HepG2 (cell line): ENCODE data around the gene MBOAT7. TPM values are rescaled to one million over a fixed set of nuclear protein-coding genes. Genes with fewer than 3 reads are reported as not detected.

Source experiments
- ATAC-seq: fragments of 200-7000 bp; cut with Tn5 transposase; 3 replicates; pipeline ENCODE4 v1.9.1; 2020; ENCODE audit warnings: mild to moderate bottlenecking, moderate library complexity
- BruUV-seq: library from RNA; stranded (reverse); fragments of 400-500 nt; replicated peaks from 2 replicates; lab custom pipeline; 2021; lab: Mats Ljungman, UMichigan
- CTCF ChIA-PET: fragments of 300-600 bp; formaldehyde crosslinking; extraction: SDS; loops from one replicate; lab custom pipeline; 2021; ENCODE audit warnings: low total read pairs, inconsistent platforms, low intra/inter-chr PET ratio; lab: Yijun Ruan, JAX
- POLR2A ChIA-PET: fragments of 350-600 bp; sonication (Branson Sonifier 250); formaldehyde crosslinking; loops from one replicate; lab custom pipeline; 2020; ENCODE audit warnings: antibody characterized with exemption, inconsistent platforms; lab: Yijun Ruan, JAX
- DNase-seq: peaks from one replicate; pipeline ENCODE4 v3.0.0-alpha.2; 2015; ENCODE audit warnings: low spot score
- FAIRE-seq: peaks from 3 replicates; lab custom pipeline; 2011; peaks lifted over from hg19 to GRCh38; lab: Jason Lieb, UNC
- H2AFZ ChIP-seq: one replicate; pipeline ENCODE4 v1.6.1; 2011; ENCODE audit warnings: low read length, inconsistent platforms
- H3K27ac ChIP-seq: fragments of 300-600 bp; 3 replicates; pipeline ENCODE4 v1.8.0; 2011; ENCODE audit warnings: mixed run types, mild to moderate bottlenecking, mixed read lengths, low read length, inconsistent platforms; ENCODE audit not compliant: insufficient read depth; ENCODE audit errors: extremely low read length
- H3K27me3 ChIP-seq, 2 experiments: fragments of 200-600 bp in 1 of 2; 2 replicates in 1 of 2; 3 replicates in 1 of 2; pipeline versions ENCODE4 v1.6.0 to v1.8.0; 2011; ENCODE audit warnings: low read length in 2 of 2, mild to moderate bottlenecking in 2 of 2, moderate library complexity in 2 of 2, inconsistent platforms in 1 of 2; ENCODE audit not compliant: insufficient read depth in 2 of 2, control insufficient read depth in 1 of 2
- H3K36me3 ChIP-seq, 2 experiments: fragments of 200-600 bp in 1 of 2; replicated peaks in 1 of 2; 2 replicates in 1 of 2; 3 replicates in 1 of 2; pipeline versions ENCODE4 v1.5.1 to v1.8.0; 2011; ENCODE audit warnings: low read length in 2 of 2, inconsistent platforms in 1 of 2; ENCODE audit not compliant: insufficient read depth in 2 of 2, control insufficient read depth in 1 of 2
- H3K4me1 ChIP-seq: 2 replicates; pipeline ENCODE4 v1.5.1; 2012; ENCODE audit warnings: low read length, inconsistent platforms; ENCODE audit not compliant: insufficient read depth
- H3K4me2 ChIP-seq: 2 replicates; pipeline ENCODE4 v1.6.0; 2011; ENCODE audit warnings: low read depth, low read length, inconsistent platforms
- H3K4me3 ChIP-seq, 3 experiments: fragments of 200-600 bp in 1 of 3; sonication (generic), shearing (Covaris generic) in 1 of 3; replicated peaks in 1 of 3; 2 replicates each; pipeline ENCODE4 v1.5.1; 2011 to 2016; ENCODE audit warnings: low read length in 3 of 3, inconsistent platforms in 2 of 3, low read depth in 2 of 3, mild to moderate bottlenecking in 2 of 3, control low read depth in 1 of 3, mixed read lengths in 1 of 3; ENCODE audit not compliant: insufficient read depth in 1 of 3
- H3K79me2 ChIP-seq: one replicate; pipeline ENCODE4 v1.6.1; 2011; ENCODE audit warnings: low read length, inconsistent platforms; ENCODE audit not compliant: insufficient read depth
- H3K9ac ChIP-seq: 2 replicates; pipeline ENCODE4 v1.6.0; 2011; ENCODE audit warnings: mild to moderate bottlenecking, low read depth, low read length, inconsistent platforms; ENCODE audit not compliant: insufficient read depth
- H3K9me3 ChIP-seq: 2 replicates; pipeline ENCODE4 v1.5.1; 2012; ENCODE audit warnings: mild to moderate bottlenecking, low read length
- H4K20me1 ChIP-seq: 2 replicates; pipeline ENCODE4 v1.6.0; 2011; ENCODE audit warnings: inconsistent platforms, mild to moderate bottlenecking, low read length, moderate library complexity; ENCODE audit not compliant: insufficient read depth
- MYC ChIP-seq: sonication (generic); formaldehyde crosslinking; IDR thresholded peaks from 2 replicates; pipeline ENCODE4 v1.9.0; 2021; ENCODE audit warnings: missing genetic modification reagents, borderline replicate concordance
- NFE2L2 ChIP-seq: fragments of 150-350 bp; IDR thresholded peaks from 2 replicates; pipeline ENCODE4 v1.6.1; 2014; ENCODE audit warnings: low read length
- NR1H2 ChIP-seq: sonication (generic); formaldehyde crosslinking; IDR thresholded peaks from 2 replicates; pipeline ENCODE4 v1.8.1; 2022; ENCODE audit warnings: low read depth, missing genetic modification reagents, borderline replicate concordance
- ZNF224 ChIP-seq: sonication (generic); formaldehyde crosslinking; IDR thresholded peaks from 2 replicates; pipeline ENCODE4 v1.5.0; 2020; ENCODE audit warnings: mild to moderate bottlenecking, missing genetic modification reagents
- ZNF30 ChIP-seq: sonication (generic); formaldehyde crosslinking; IDR thresholded peaks from 2 replicates; pipeline ENCODE4 v1.5.0; 2020; ENCODE audit warnings: mild to moderate bottlenecking, missing genetic modification reagents
- ZNF792 ChIP-seq: IDR thresholded peaks from 2 replicates; pipeline ENCODE4 v1.6.1; 2016
- ZZZ3 ChIP-seq: sonication (generic); formaldehyde crosslinking; IDR thresholded peaks from 2 replicates; pipeline ENCODE4 v1.4.0; 2020; ENCODE audit warnings: missing genetic modification reagents, mild to moderate bottlenecking, borderline replicate concordance
- WGBS: methylation state at CpG from one replicate; pipeline ENCODE4 v1.1.6; 2017; ENCODE audit warnings: low lambda C conversion rate; 5-methylcytosine and 5-hydroxymethylcytosine counted together
- in situ Hi-C: cut with HindIII; loops from 2 replicates; pipeline ENCODE4 v1.10.0; 2017; ENCODE audit warnings: low pct_unique_long_range_greater_than_20kb; ENCODE audit not compliant: extremely low pct_ligation_motif_present
- intact Hi-C: fragments of 100-400 bp; cut with micrococcal nuclease; formaldehyde crosslinking; loops from one replicate; pipeline ENCODE4 v1.10.0; 2022; ENCODE audit not compliant: unreplicated experiment
- polyA plus RNA-seq, 8 experiments: library from polyadenylated mRNA; depleted of rRNA in 3 of 8; stranded (reverse) in 7 of 8; unstranded in 1 of 8; fragments of >200 nt; fragmentation: Illumina TruSeq in 4 of 8; extraction: Trizol in 4 of 8; gene quantifications; 2 replicates each; pipeline versions ENCODE4 v1.2.1 to v1.2.3, GENCODE V29; 2011 to 2016; ENCODE audit warnings: low read depth in 4 of 8, missing spikeins in 1 of 8, mixed read lengths in 1 of 8; ENCODE audit not compliant: insufficient read depth in 1 of 8
- total RNA-seq, 5 experiments: library from RNA; depleted of rRNA; stranded (reverse); fragments of >200 nt; fragmentation: Illumina TruSeq; extraction: Trizol; gene quantifications; 2 replicates each; pipeline ENCODE4 v1.2.3, GENCODE V29; 2016; ENCODE audit warnings: low read depth in 1 of 5
- TF ChIP-seq, protein P1 (sequence below): sonication (generic); formaldehyde crosslinking; IDR thresholded peaks from 2 replicates; pipeline ENCODE4 v1.4.0; 2020; ENCODE audit warnings: mild to moderate bottlenecking, missing genetic modification reagents, borderline replicate concordance
- TF ChIP-seq, protein P2 (sequence below): sonication (generic); formaldehyde crosslinking; IDR thresholded peaks from 2 replicates; pipeline ENCODE4 v1.5.1; 2020; ENCODE audit warnings: missing genetic modification reagents, mild to moderate bottlenecking, borderline replicate concordance
- TF ChIP-seq, protein P3 (sequence below): fragments of 450-650 bp; IDR thresholded peaks from 2 replicates; pipeline ENCODE4 v1.6.1; 2017
- TF ChIP-seq, protein P4 (sequence below): sonication (generic); formaldehyde crosslinking; IDR thresholded peaks from 2 replicates; pipeline ENCODE4 v1.5.1; 2020; ENCODE audit warnings: missing genetic modification reagents, mild to moderate bottlenecking, borderline replicate concordance
- TF ChIP-seq, protein P5 (sequence below), 2 experiments: sonication (generic) in 1 of 2; formaldehyde crosslinking in 1 of 2; IDR thresholded peaks; 2 replicates each; pipeline versions ENCODE4 v1.5.1 to v1.6.1; 2011 to 2020; ENCODE audit warnings: borderline replicate concordance in 1 of 2, low read depth in 1 of 2, low read length in 1 of 2, mild to moderate bottlenecking in 1 of 2, missing genetic modification reagents in 1 of 2, moderate library complexity in 1 of 2

MBOAT7 gene
- total and polyA plus RNA-seq, 2 of the 13 experiments (the other 11 are each of a cell fraction or from before 2014, with no cell fraction given) = 22.2 to 25.5 TPM

DNA sequence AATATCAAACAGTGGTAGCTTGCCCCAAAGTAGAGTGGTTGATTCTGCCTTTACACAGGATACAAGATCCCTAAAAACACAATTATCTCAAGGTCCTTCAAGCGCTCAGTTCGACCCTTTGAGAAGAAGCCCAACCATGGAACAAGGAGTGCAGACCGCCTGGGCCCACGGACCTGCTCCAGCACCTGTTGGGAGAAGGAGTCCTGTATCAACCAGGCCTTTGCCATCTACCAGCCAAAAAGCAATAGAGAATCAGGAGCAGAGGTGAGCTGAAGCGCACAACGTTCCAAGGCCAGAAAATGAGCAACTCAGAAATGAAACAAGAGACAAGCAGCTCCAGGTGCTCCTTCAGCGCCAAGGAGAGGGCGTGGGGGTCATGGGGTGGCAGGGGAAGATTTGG lies 39.8 kb upstream of the MBOAT7 start:
- no peak for DNase-seq
- H3K4me1 ChIP-seq = peaks cover 11% of the 10 kb centered on the region
- 66% methylated on average over 8 of the region's 8 CpGs for WGBS
- H3K27me3 ChIP-seq = peaks cover 1 to 19% of the 10 kb centered on the region in 2 experiments; a peak in 3 of 5 replicates
- intact Hi-C loops = no loop called here
- no peak overlapping the region for H3K9ac ChIP-seq
- H4K20me1 ChIP-seq = no peaks in the 10 kb centered on the region
- ATAC-seq = no peak
- CTCF ChIA-PET = no interaction called here
- H2AFZ ChIP-seq = no peak overlapping the region
- no peak overlapping the region for H3K27ac ChIP-seq
- POLR2A ChIA-PET = no interaction called here
- no peaks in the 10 kb centered on the region for H3K36me3 ChIP-seq
- H3K4me2 ChIP-seq = no peak overlapping the region
- no TSS peak for BruUV-seq
- no peak overlapping the region for H3K4me3 ChIP-seq
- FAIRE-seq = no peak
- H3K79me2 ChIP-seq = no peaks in the 10 kb centered on the region
- in situ Hi-C loops = no loop called here
- H3K9me3 ChIP-seq = peaks cover 4% of the 10 kb centered on the region; the same call in 1 of the 2 replicates
- TF ChIP-seq MYC (CRISPR knock-in tag) = no peak
- no peak for TF ChIP-seq ZNF224
- TF ChIP-seq, protein P1, sequence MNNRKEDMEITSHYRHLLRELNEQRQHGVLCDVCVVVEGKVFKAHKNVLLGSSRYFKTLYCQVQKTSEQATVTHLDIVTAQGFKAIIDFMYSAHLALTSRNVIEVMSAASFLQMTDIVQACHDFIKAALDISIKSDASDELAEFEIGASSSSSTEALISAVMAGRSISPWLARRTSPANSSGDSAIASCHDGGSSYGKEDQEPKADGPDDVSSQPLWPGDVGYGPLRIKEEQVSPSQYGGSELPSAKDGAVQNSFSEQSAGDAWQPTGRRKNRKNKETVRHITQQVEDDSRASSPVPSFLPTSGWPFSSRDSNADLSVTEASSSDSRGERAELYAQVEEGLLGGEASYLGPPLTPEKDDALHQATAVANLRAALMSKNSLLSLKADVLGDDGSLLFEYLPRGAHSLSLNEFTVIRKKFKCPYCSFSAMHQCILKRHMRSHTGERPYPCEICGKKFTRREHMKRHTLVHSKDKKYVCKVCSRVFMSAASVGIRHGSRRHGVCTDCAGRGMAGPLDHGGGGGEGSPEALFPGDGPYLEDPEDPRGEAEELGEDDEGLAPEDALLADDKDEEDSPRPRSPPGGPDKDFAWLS = no peak
- TF ChIP-seq, protein P2, sequence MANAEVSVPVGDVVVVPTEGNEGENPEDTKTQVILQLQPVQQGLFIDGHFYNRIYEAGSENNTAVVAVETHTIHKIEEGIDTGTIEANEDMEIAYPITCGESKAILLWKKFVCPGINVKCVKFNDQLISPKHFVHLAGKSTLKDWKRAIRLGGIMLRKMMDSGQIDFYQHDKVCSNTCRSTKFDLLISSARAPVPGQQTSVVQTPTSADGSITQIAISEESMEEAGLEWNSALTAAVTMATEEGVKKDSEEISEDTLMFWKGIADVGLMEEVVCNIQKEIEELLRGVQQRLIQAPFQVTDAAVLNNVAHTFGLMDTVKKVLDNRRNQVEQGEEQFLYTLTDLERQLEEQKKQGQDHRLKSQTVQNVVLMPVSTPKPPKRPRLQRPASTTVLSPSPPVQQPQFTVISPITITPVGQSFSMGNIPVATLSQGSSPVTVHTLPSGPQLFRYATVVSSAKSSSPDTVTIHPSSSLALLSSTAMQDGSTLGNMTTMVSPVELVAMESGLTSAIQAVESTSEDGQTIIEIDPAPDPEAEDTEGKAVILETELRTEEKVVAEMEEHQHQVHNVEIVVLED = no peak
- no peak for TF ChIP-seq ZNF792 (CRISPR knock-in tag)
- no peak for TF ChIP-seq NR1H2
- TF ChIP-seq, protein P3, sequence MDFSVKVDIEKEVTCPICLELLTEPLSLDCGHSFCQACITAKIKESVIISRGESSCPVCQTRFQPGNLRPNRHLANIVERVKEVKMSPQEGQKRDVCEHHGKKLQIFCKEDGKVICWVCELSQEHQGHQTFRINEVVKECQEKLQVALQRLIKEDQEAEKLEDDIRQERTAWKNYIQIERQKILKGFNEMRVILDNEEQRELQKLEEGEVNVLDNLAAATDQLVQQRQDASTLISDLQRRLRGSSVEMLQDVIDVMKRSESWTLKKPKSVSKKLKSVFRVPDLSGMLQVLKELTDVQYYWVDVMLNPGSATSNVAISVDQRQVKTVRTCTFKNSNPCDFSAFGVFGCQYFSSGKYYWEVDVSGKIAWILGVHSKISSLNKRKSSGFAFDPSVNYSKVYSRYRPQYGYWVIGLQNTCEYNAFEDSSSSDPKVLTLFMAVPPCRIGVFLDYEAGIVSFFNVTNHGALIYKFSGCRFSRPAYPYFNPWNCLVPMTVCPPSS = no peak
- TF ChIP-seq, protein P4, sequence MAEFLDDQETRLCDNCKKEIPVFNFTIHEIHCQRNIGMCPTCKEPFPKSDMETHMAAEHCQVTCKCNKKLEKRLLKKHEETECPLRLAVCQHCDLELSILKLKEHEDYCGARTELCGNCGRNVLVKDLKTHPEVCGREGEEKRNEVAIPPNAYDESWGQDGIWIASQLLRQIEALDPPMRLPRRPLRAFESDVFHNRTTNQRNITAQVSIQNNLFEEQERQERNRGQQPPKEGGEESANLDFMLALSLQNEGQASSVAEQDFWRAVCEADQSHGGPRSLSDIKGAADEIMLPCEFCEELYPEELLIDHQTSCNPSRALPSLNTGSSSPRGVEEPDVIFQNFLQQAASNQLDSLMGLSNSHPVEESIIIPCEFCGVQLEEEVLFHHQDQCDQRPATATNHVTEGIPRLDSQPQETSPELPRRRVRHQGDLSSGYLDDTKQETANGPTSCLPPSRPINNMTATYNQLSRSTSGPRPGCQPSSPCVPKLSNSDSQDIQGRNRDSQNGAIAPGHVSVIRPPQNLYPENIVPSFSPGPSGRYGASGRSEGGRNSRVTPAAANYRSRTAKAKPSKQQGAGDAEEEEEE (CRISPR knock-in tag) = no peak
- TF ChIP-seq ZNF30 (CRISPR knock-in tag) = no peak
- TF ChIP-seq NFE2L2 = no peak
- TF ChIP-seq ZZZ3 (CRISPR knock-in tag) = no peak
- TF ChIP-seq, protein P5, sequence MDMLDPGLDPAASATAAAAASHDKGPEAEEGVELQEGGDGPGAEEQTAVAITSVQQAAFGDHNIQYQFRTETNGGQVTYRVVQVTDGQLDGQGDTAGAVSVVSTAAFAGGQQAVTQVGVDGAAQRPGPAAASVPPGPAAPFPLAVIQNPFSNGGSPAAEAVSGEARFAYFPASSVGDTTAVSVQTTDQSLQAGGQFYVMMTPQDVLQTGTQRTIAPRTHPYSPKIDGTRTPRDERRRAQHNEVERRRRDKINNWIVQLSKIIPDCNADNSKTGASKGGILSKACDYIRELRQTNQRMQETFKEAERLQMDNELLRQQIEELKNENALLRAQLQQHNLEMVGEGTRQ (IDR thresholded peaks at IDR 0.05; ENCODE audit: low read depth, low read length) = no peak
- TF ChIP-seq, protein P5 (CRISPR knock-in tag; IDR thresholded peaks at IDR 0.05; ENCODE audit: borderline replicate concordance) = no peak
